ENCODE results near the gene GPR15LG.

GRCh38 chr10:84139126-84140035, 34.2 kb upstream of the GPR15LG start, which contains the start of gene GHITM:
- TF ChIP-seq CTCF (conservative IDR thresholded peaks at IDR 0.05; ENCODE audit: low read length): no peak
- TF ChIP-seq EZH2phosphoT487 (IDR thresholded peaks at IDR 0.05; ENCODE audit: borderline replicate concordance, low read depth, low read length): no peak
